NCI-H1694 treated with DMSO at 0.1 percent for 48 hours (cell line): ENCODE data around the gene STIM1.
"Not testable (repeated sequence)": the region's sequence is repeated elsewhere in the genome, so short reads cannot be mapped to it uniquely, and the experiment has no call there.

Experiments
- DNase-seq: peaks from one replicate; lab custom pipeline; 2025; lab: John Stamatoyannopoulos, UW

The STIM1 gene

GRCh38 chr11:3854977-3855807 lies at the start of gene STIM1:
Gene STIM1, plus strand, starts transcription at chr11:3855664. Its CDS starts 607 bp downstream, at chr11:3856271.
- DNase-seq, result peak; percentile 79

GRCh38 chr11:3807909-3808860 lies 47.3 kb upstream of the STIM1 start, which contains the start of gene PGAP2:
Gene PGAP2, plus strand, starts transcription at chr11:3808560. Its CDS starts 2,700 bp downstream, at chr11:3811260.
- DNase-seq, result peak; percentile 47

- peak; percentile 11 for DNase-seq
Observed at GRCh38 chr11:3808861-3809623, 46.4 kb upstream of the STIM1 start.

GRCh38 chr11:3809624-3809928 lies 45.9 kb upstream of the STIM1 start:
- no peak for DNase-seq

- DNase-seq, result no peak
Observed at GRCh38 chr11:3810446-3810845, 45.0 kb upstream of the STIM1 start.

GRCh38 chr11:3810951-3811350 lies 44.5 kb upstream of the STIM1 start:
- no peak for DNase-seq

- DNase-seq, result not testable (repeated sequence)
Observed at GRCh38 chr11:3814832-3815231, 40.6 kb upstream of the STIM1 start.

- no peak for DNase-seq
Observed at GRCh38 chr11:3815845-3816244, 39.6 kb upstream of the STIM1 start.

GRCh38 chr11:3816673-3817072 lies 38.8 kb upstream of the STIM1 start:
- DNase-seq, result no peak

GRCh38 chr11:3817181-3817800 lies 38.2 kb upstream of the STIM1 start:
- no peak for DNase-seq

GRCh38 chr11:3820971-3821370 lies 34.5 kb upstream of the STIM1 start:
- no peak for DNase-seq

- DNase-seq, result no peak
Observed at GRCh38 chr11:3822312-3822711, 33.2 kb upstream of the STIM1 start.

- DNase-seq, result no peak
Observed at GRCh38 chr11:3823303-3823702, 32.2 kb upstream of the STIM1 start.

- DNase-seq, result no peak
Observed at GRCh38 chr11:3823762-3824506, 31.5 kb upstream of the STIM1 start.

- no peak for DNase-seq
Observed at GRCh38 chr11:3824714-3825472, 30.6 kb upstream of the STIM1 start.

GRCh38 chr11:3825473-3826154 lies 29.9 kb upstream of the STIM1 start:
- no peak for DNase-seq

- no peak for DNase-seq
Observed at GRCh38 chr11:3826721-3827120, 28.7 kb upstream of the STIM1 start.

- DNase-seq, result no peak
Observed at GRCh38 chr11:3827434-3828186, 27.9 kb upstream of the STIM1 start.

- no peak for DNase-seq
Observed at GRCh38 chr11:3830088-3830487, 25.4 kb upstream of the STIM1 start.
